IPS-18a (cell line): ENCODE measurements around the gene EIF4E1B.

Source experiments
- H3K27ac ChIP-seq: one replicate; pipeline ENCODE4 v1.5.1; 2013; ENCODE audit warnings: low read length
- H3K27me3 ChIP-seq: one replicate; pipeline ENCODE4 v1.6.1; 2013; ENCODE audit warnings: mild to moderate bottlenecking, low read length; ENCODE audit not compliant: control insufficient read depth, insufficient read depth
- H3K36me3 ChIP-seq: one replicate; pipeline ENCODE4 v1.6.1; 2013; ENCODE audit warnings: low read depth, low read length; ENCODE audit not compliant: control insufficient read depth
- H3K4me1 ChIP-seq: one replicate; pipeline ENCODE4 v1.6.1; 2013; ENCODE audit warnings: low read depth, low read length; ENCODE audit not compliant: control insufficient read depth
- H3K4me3 ChIP-seq: one replicate; pipeline ENCODE4 v1.5.1; 2013; ENCODE audit warnings: low read length
- H3K9ac ChIP-seq: one replicate; pipeline ENCODE4 v1.6.1; 2013; ENCODE audit warnings: mild to moderate bottlenecking, low read length, moderate library complexity
- H3K9me3 ChIP-seq: one replicate; pipeline ENCODE4 v1.6.1; 2013; ENCODE audit warnings: low read depth, low read length; ENCODE audit not compliant: control insufficient read depth

The EIF4E1B gene

GRCh38 chr5:176653401-176654385 is 23.2 kb downstream of the EIF4E1B start:
- Histone ChIP-seq H3K27me3 (no peaks in the 10 kb centered on the region), H3K9me3 (no peaks in the 10 kb centered on the region), H3K27ac (no peak overlapping the region), H3K4me1 (peaks cover 4% of the 10 kb centered on the region), H3K36me3 (peaks cover 6% of the 10 kb centered on the region), H3K9ac (no peak overlapping the region), H3K4me3 (no peak overlapping the region)

- H3K27ac ChIP-seq: no peak overlapping the region
- peaks cover 3% of the 10 kb centered on the region for H3K4me1 ChIP-seq
- peaks cover 6% of the 10 kb centered on the region for H3K36me3 ChIP-seq
- H3K4me3 ChIP-seq: no peak overlapping the region
- H3K9me3 ChIP-seq: no peaks in the 10 kb centered on the region
- no peak overlapping the region for H3K9ac ChIP-seq
- no peaks in the 10 kb centered on the region for H3K27me3 ChIP-seq
Measured at GRCh38 chr5:176654856-176655255, 24.4 kb downstream of the EIF4E1B start.

DNA sequence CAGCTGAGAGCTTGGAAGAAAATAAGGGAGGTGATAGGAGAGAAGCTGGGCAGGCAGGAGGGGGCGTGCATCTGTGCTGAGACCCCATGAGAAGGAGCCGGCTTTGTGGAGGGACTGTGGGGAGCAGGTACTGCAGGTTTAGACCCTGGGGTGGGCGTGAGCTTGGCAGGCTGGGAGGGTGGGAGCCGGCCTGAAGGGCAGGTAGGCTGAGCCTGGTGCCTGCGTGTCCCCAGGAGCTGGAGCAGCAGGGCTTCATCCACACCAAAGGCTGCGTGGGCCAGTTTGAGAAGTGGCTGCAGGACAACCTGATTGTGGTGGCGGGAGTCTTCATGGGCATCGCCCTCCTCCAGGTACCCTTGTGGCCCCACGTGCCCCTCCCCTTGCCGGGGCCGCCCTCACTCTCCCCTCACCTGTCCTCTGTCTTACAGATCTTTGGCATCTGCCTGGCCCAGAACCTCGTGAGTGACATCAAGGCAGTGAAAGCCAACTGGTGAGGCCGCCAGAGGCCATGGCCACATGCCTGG is 26.1 kb downstream of the EIF4E1B start:
- no peak overlapping the region for H3K4me3 ChIP-seq
- peaks cover 6% of the 10 kb centered on the region for H3K36me3 ChIP-seq
- no peak overlapping the region for H3K9ac ChIP-seq
- H3K27me3 ChIP-seq: no peaks in the 10 kb centered on the region
- no peaks in the 10 kb centered on the region for H3K9me3 ChIP-seq
- H3K4me1 ChIP-seq: no peaks in the 10 kb centered on the region
- no peak overlapping the region for H3K27ac ChIP-seq

GRCh38 chr5:176658007-176658599 is 27.6 kb downstream of the EIF4E1B start:
- Histone ChIP-seq H3K36me3 (peaks cover 3% of the 10 kb centered on the region), H3K9me3 (no peaks in the 10 kb centered on the region), H3K9ac (no peak overlapping the region), H3K4me1 (no peaks in the 10 kb centered on the region), H3K4me3 (no peak overlapping the region), H3K27ac (no peak overlapping the region), H3K27me3 (no peaks in the 10 kb centered on the region)

- H3K4me3 ChIP-seq: no peak overlapping the region
- no peak overlapping the region for H3K9ac ChIP-seq
- H3K27me3 ChIP-seq: no peaks in the 10 kb centered on the region
- no peaks in the 10 kb centered on the region for H3K4me1 ChIP-seq
- no peaks in the 10 kb centered on the region for H3K36me3 ChIP-seq
- no peaks in the 10 kb centered on the region for H3K9me3 ChIP-seq
- H3K27ac ChIP-seq: no peak overlapping the region
Measured at GRCh38 chr5:176658817-176659511, 28.5 kb downstream of the EIF4E1B start.

- Histone ChIP-seq H3K36me3 (no peaks in the 10 kb centered on the region), H3K27me3 (no peaks in the 10 kb centered on the region), H3K4me3 (no peak overlapping the region), H3K27ac (no peak overlapping the region), H3K9me3 (no peaks in the 10 kb centered on the region), H3K4me1 (no peaks in the 10 kb centered on the region), H3K9ac (no peak overlapping the region)
Measured at GRCh38 chr5:176659512-176659839, 29.0 kb downstream of the EIF4E1B start.

DNA sequence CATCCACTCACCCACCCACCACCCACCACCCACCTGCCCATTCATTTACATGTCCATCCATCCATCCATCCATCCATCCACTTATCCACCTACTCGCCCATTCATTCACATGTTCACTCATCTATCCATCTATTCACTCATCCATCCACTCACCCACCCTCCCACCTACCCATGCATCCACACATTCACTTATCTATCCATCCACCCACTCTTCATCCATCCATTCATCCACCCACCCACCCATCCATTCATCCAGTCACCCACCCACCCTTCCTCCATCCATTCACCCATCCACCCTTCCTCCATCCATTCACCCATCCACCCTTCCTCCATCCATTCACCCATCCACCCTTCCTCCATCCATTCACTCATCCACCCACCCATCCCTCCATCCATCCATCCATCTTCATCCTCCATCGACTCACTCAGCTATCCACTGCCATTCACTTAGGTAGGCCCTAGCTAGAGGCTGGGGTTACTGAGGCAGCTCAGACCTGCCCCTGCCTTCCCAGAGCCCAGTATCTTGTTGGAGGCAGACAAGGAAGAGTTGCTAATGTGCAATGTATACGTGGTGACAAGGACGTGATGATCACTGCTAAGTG is 29.5 kb downstream of the EIF4E1B start:
- H3K36me3 ChIP-seq: no peaks in the 10 kb centered on the region
- H3K27ac ChIP-seq: no peak overlapping the region
- no peak overlapping the region for H3K4me3 ChIP-seq
- no peak overlapping the region for H3K9ac ChIP-seq
- H3K9me3 ChIP-seq: no peaks in the 10 kb centered on the region
- no peaks in the 10 kb centered on the region for H3K4me1 ChIP-seq
- no peaks in the 10 kb centered on the region for H3K27me3 ChIP-seq

DNA sequence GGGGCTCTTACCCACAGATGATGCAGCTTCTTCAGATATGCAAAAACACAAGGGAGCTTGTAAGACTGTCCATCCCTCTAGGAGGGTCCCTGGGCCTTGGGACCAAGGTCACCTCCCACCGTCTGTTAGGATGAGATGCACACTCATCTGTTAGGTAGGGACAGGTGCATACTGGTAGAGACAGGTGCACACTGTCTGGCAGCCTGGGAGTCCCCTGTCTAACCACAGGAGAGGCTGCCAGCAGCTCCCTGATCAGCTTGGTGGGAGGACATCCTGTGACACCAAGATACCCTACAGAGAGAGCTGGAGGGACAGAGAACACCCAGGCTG is 30.0 kb downstream of the EIF4E1B start:
- Histone ChIP-seq H3K27me3 (no peaks in the 10 kb centered on the region), H3K27ac (no peak overlapping the region), H3K4me3 (no peak overlapping the region), H3K36me3 (no peaks in the 10 kb centered on the region), H3K4me1 (no peaks in the 10 kb centered on the region), H3K9ac (no peak overlapping the region), H3K9me3 (no peaks in the 10 kb centered on the region)

GRCh38 chr5:176660860-176661641 is 30.6 kb downstream of the EIF4E1B start:
- H3K9ac ChIP-seq: no peak overlapping the region
- H3K36me3 ChIP-seq: no peaks in the 10 kb centered on the region
- H3K4me1 ChIP-seq: no peaks in the 10 kb centered on the region
- no peak overlapping the region for H3K4me3 ChIP-seq
- no peaks in the 10 kb centered on the region for H3K27me3 ChIP-seq
- H3K27ac ChIP-seq: no peak overlapping the region
- no peaks in the 10 kb centered on the region for H3K9me3 ChIP-seq

DNA sequence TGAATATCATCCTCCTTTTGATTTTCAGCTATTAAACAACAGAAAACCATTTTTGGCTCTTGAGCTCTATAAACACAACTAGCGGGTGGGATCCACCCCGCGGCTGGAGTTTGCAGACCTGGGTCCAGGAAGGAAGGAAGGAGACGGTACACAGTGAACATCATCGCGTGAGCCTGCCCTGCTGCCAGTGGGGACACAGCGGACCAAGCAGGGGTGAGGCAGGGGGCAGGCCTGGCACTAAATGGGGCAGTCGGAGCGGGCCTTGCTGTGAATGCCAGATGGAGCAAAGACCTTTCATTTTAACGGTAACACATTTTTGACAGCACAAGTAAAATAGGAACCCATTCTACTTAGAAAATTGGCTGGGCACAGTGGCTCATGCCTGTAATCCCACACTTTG is 31.2 kb downstream of the EIF4E1B start:
- Histone ChIP-seq H3K36me3 (no peaks in the 10 kb centered on the region), H3K4me1 (no peaks in the 10 kb centered on the region), H3K27me3 (no peaks in the 10 kb centered on the region), H3K9me3 (no peaks in the 10 kb centered on the region), H3K4me3 (no peak overlapping the region), H3K27ac (no peak overlapping the region), H3K9ac (no peak overlapping the region)
